GM18507 (cell line): ENCODE results near the gene SEPTIN12.
A peak's percentile ranks its signal among the peaks of the same experiment; 100 is the strongest.
"Not testable (repeated sequence)": the region's sequence is repeated elsewhere in the genome, so short reads cannot be mapped to it uniquely, and the experiment has no call there.

Source experiments
- DNase-seq: peaks from one replicate; pipeline ENCODE4 v3.0.0; 2011; ENCODE audit warnings: low read depth; ENCODE audit not compliant: insufficient read length; ENCODE audit errors: extremely low spot score
- FAIRE-seq: peaks from 2 replicates; lab custom pipeline; 2011; peaks lifted over from hg19 to GRCh38; lab: Jason Lieb, UNC

SEPTIN12 gene

DNA sequence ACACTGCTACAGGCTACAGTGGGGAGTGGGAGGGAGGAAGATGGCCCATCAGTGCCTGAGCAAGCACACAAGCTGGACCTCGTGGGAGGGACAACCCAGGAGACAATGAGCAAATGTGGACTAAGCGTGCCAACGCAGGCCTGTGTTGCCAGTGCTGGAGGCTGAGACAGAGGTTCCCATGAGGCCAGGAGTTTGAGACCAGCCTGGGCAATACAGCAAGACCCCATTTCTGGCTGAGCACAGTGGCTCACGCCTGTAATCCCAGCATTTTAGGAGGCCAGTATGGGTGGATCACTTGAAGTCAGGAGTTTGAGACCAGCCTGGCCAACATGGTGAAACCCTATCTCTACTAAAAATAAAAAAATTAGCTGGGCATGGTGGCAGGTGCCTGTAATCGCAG lies 49.8 kb downstream of the SEPTIN12 start:
- DNase-seq, FAIRE-seq: not testable (repeated sequence)

GRCh38 chr16:4737545-4737944 lies 50.6 kb downstream of the SEPTIN12 start:
- DNase-seq, result no peak
- no peak for FAIRE-seq

DNA sequence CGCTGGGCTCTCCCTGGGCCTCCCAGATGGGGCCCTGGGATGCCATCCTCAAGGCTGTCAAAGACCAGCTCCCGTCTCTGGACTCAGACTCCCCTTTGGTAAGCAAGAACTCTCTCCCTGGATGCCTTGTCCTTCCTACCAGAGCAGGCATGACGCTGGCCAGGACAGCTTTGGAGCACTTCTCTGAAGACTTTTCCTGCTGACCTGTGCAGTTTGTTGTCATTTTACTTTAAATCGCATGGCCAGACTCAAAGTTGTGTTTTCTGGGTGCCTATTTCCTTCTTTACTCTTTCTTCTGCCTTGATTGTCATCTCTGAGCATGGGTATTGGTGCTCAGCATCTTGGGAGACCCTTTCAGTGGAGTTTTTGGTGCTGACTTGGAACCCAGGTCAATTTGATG lies 51.6 kb downstream of the SEPTIN12 start:
- FAIRE-seq, result no peak

DNA sequence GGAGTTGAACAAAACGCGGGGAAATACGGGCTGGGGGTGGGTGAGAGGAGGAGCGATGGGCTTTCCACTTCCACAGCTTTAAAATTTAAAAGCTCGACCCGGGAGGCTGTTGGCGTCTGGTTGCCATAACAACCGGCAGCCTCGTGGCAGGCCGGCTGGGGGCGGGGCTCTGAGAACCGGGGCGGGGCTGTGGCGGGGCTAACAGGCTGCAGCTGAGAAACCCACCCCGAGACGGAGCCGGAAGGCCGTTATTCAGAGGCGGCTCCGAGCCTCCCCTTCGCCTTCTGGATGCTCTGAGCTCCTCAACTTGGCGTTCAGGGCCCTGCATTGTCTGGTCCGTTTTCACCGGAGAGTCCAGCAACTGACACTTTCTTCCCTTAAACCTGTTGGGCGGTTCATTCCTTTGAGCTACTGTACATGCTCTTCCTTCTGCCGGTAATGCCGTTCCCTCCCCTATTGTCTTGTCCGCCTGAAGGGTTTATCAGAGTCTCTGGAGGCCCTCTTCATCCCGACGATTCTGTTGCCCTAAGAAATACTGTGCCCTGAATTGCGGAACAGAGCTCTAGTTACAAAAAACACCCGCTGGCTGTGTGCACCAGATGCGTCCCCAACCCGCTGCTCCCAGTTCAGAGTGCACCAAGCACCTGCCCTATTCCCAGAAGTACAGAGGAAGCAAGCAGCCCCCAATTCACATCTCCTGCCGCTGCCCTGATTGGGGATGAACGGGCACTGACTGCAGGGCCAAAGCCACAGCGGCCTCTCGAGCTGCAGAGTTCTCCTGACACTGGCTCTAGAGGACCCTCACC lies 53.2 kb downstream of the SEPTIN12 start:
- DNase-seq, result peak; percentile 92
- FAIRE-seq, result peak; percentile 87

More for the DNA sequence above, 51.6 kb downstream of the SEPTIN12 start:
- DNase-seq, result no peak

DNA sequence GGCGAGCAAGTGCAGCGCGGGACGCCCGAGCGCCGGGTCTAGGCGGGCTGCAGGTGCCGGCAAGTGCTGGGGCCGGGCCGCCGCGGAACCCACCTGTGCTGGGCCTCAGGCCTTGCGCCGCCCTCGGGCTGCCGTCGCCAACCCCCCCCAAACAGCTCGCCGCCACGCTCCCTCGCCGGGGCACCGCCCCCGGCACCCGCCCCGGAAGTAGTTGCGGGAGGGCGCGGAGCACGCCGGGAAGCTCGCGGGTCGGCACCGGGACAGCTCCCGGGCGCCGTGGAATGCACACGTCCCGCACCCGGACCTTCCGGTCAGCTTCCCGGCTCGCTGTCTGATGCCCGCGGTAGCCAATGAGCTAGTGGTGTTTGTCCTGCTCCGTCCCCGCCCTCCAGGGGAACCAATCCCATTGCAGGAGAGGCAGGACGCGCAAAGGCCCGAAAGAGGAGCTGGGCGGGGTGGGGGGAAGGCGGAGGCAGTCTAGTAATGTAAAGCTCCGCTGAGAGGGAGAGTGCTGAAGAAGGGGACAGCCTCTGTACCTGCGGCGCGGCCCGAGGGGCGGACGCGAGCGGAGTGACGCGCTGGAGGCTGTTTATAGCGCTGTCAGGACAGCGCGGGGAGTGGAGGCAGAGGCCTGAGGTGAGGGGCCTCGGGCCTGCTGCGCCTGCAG lies 53.9 kb downstream of the SEPTIN12 start, which contains the start of the genes ANKS3 and DNAAF8:
Gene ANKS3, minus strand, starts transcription at position 209 of the 667 bp plus-strand sequence. CDS start 4,122 bp downstream, outside the sequence.
Gene DNAAF8, plus strand, starts transcription at position 475 of the 667 bp plus-strand sequence. CDS start 1,978 bp downstream, outside the sequence.
- DNase-seq, result peak; percentile 83
- FAIRE-seq, result peak; percentile 93

GRCh38 chr16:4733747-4734062 lies 54.4 kb downstream of the SEPTIN12 start:
- no peak for DNase-seq
- no peak for FAIRE-seq

DNA sequence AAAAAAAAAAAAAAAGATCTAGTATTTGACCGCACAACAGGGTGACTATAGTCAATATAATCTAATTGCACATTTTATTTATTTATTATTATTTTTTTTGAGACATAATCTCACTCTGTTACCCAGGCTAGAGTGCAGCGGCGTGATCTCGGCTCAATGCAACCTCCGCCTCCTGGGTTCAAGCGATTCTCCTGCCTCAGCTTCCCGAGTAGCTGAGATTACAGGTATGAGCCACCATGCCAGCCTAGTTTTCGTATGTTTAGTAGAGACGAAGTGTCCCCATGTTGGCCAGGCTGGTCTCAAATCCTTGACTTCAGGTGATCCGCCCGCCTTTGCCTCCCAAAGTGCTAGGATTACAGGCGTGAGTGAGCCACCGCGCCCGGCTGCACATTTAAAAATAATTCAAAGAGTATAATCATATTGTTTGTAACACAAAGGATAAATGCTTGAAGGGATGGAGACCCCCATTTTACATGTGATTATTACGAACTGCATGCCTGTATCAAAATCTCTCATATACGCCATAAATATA lies 54.9 kb downstream of the SEPTIN12 start:
- FAIRE-seq, result no peak
- DNase-seq, result no peak

- FAIRE-seq (no peak), DNase-seq (no peak)
These were observed 58.3 kb downstream of the SEPTIN12 start for GRCh38 chr16:4729876-4730275.

DNA sequence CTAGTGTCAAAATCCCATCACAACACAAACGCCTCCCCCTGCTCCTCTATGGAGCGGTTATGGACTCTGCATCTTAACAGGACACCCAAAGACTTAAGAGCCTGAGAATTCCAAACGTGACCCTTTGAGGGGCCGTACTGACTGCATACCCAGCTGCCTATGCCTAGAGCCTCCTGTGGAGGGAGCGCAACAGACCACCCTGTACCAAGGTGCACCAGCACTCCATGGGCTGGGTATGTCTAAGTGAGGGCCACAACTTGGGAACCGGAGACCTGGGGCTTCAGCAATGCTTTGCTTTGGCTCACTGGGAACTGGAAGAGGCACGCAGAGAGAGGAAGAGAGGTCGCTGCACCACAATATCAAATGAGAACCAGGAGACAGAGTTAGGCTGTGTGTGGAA lies 59.5 kb downstream of the SEPTIN12 start:
- no peak for DNase-seq
- FAIRE-seq, result no peak
